H1 (cell line): ENCODE data around the gene UHRF2. TPM values are rescaled to one million over a fixed set of nuclear protein-coding genes. Genes with fewer than 3 reads are reported as not detected.

ENCODE experiments used
- CBX8 ChIP-seq: fragments of 300-800, 300-1000 bp; sonication (generic); IDR thresholded peaks from 2 replicates; pipeline ENCODE4 v1.7.1; 2016; ENCODE audit warnings: low read depth, low read length, borderline replicate concordance
- SP1 ChIP-seq: IDR thresholded peaks from 2 replicates; pipeline ENCODE4 v1.6.1; 2011; ENCODE audit warnings: low read depth, low read length
- ZNF274 ChIP-seq: IDR thresholded peaks from 2 replicates; pipeline ENCODE4 v1.7.0; 2012; ENCODE audit warnings: low read length, borderline replicate concordance; ENCODE audit errors: extremely low read depth
- polyA plus RNA-seq, 7 experiments: library from polyadenylated mRNA; depleted of rRNA in 3 of 7; stranded (reverse) in 5 of 7; unstranded in 2 of 7; fragments of >200 nt in 5 of 7; fragments of 200-250 nt in 2 of 7; gene quantifications; 1 replicate in 5 of 7; 2 replicates in 1 of 7; 4 replicates in 1 of 7; pipeline versions ENCODE4 v1.2.1 to v1.2.3, GENCODE V29; 2011 to 2013; ENCODE audit warnings: missing spikeins in 2 of 7, mixed read lengths in 2 of 7
- total RNA-seq: library from RNA; stranded (reverse); fragmentation: NEBNext Ultra II Directional; extraction: Animal tissue kit (Norgen Biotek cat#: 25700); gene quantifications from 2 replicates; pipeline ENCODE4 v1.2.1, GENCODE V29; 2021

UHRF2 gene
- total and polyA plus RNA-seq, 2 of the 8 experiments (the other 6 are each of a cell fraction or from before 2014, with no cell fraction given): 31.8 to 48.0 TPM

GRCh38 chr9:6409811-6410210 lies 3.2 kb upstream of the UHRF2 start (continued):
- TF ChIP-seq ZNF274: no peak
- TF ChIP-seq SP1: no peak
- TF ChIP-seq CBX8: no peak
- TF ChIP-seq, all 59 proteins: peak for 0
